HG02938 (cell line): Measurements from ENCODE around the gene DNPH1.

Source experiments
- ATAC-seq: cut with Tn5 transposase; IDR thresholded peaks from one replicate; pipeline ENCODE4 v1.9.1; 2021; ENCODE audit warnings: mild to moderate bottlenecking, moderate library complexity; ENCODE audit not compliant: unreplicated experiment

The DNPH1 gene

DNA sequence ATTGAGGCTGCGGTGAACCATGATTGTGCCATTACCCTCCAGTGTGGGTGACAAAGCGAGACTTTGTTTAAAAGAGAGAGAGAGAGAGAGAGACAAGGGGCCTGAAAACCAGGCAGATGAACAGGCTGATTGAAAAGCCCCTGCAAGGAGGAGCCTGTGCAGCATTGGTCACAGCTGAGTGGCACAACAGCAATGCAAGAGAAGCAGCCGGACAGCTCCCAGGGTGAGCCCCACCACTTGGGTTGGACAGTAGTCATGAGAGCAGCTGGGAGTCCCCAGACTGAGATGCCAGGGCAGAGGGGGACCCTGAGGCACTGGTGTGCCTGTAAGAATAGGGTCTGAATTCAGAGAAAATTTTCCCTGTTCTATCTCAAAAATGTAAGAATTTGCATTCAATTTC lies 10.2 kb downstream of the DNPH1 start:
- ATAC-seq: no peak

DNA sequence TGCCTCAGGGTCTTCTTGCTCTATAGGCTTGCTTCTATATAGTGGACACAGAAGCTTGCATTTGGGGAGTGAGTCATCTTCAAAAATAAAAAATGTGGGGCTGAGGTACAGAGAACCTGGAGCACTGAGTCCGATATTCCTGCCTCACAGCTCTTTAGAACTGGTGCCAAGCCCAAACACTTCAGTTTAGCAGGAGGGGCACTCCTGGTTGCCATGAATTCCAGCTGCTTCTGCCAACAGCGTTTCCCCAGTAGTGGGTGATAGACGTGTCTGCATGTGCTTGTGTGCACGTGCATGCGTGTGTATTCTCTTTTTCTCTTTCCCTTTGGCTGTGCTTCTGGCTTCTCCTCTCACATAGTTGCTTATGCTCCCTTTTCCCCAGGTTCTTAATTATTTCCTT lies 11.9 kb downstream of the DNPH1 start:
- ATAC-seq: no peak

- no peak for ATAC-seq
Measured at GRCh38 chr6:43216200-43216599, 13.1 kb downstream of the DNPH1 start.

DNA sequence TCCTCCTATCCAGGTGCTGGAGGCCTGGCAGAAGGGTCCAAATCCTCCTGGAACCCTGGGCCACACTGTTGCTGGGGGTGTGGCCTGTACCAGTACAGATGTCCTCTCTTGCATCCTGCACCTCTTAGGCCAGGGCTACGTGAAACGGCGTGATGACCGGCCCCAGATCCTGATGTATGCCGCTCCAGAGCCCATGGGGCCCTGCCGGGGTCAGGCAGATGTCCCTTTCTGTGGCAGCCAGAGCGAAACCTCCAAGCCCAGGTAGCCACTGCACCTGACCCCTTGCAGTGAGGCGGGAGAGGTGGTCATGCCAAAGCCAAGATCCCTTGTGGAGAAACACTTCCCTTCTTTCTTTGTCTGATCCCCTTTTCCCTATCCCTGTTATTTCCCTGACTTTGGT lies 14.2 kb downstream of the DNPH1 start:
- no peak for ATAC-seq

GRCh38 chr6:43213431-43213830 lies 15.8 kb downstream of the DNPH1 start:
- no peak for ATAC-seq

DNA sequence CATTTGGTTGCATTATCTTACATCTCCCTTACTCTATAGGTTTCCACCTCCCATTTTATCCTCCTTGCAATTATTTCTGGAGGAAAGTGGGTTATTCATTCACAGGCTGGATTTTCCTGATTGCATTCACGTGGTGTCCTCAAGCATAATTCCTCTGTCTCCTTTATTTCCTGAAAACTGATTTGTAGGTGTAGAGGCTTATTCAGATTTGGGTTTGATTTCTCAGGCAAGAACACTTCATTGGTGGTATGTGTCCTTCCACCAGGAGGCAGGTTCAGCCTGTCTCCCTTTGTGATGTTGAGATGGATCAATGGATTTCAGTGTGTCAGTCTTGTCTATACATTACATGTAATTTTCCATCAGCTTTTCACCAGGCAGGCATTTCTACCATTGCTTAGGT lies 17.3 kb downstream of the DNPH1 start:
- no peak for ATAC-seq

GRCh38 chr6:43207286-43207685 lies 22.0 kb downstream of the DNPH1 start:
- ATAC-seq: no peak

DNA sequence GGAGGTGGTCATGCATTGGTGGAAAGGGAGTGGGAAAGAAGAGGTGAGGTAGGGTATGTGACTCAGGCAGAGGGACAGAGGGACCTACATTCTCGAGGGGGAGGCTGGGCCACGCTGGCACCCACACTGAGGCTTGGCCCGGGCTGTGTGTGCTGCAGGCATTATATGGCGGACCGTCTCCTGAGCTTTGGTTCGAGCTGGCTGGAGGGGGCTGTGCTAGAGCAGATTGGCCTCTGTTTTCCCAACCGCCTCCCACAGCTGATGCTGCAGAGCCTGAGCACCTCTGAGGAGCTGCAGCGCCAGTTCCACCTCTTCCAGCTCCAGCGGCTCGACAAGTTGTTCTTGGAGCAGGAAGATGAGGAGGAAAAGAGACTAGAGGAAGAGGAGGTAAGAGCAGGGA lies 23.4 kb downstream of the DNPH1 start:
- no peak for ATAC-seq

GRCh38 chr6:43204271-43205105 lies 24.8 kb downstream of the DNPH1 start:
- ATAC-seq: no peak

GRCh38 chr6:43203718-43204095 lies 25.6 kb downstream of the DNPH1 start:
- no peak for ATAC-seq

DNA sequence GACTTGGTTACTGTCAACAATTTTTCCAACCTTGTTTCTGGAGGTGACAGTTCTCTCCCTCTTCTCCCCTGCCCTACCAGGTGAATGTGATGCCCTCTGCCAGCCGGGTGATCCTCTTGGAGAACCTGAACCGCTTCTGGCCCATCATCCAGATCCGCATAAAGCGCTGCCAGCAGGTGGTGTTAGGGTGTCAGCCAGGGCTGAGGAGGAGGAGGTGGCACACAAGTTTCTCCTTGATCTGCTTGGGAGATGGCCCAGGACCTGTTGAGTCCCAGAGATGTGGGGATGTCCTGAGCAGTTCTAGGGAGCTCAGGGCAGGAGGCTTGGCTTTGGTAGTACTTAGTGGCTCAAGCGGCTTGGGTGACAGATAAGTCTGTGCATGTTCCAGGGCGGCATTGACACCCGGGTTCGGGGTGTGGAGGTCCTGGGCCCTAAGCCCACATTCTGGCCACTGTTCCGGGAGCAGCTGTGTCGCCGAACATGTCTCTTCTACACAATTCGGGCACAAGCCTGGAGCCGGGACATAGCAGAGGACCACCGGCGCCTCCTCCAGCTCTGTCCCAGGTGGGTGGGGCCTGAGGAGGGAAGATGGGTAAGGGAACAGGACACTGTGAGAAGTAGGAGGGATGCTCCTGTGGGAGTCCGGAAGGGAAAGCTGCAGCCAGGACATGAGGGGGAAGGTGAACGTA lies 26.1 kb downstream of the DNPH1 start:
- no peak for ATAC-seq

GRCh38 chr6:43202451-43202850 lies 26.8 kb downstream of the DNPH1 start:
- no peak for ATAC-seq

- ATAC-seq: no peak
Measured at GRCh38 chr6:43200541-43200940, 28.7 kb downstream of the DNPH1 start.

DNA sequence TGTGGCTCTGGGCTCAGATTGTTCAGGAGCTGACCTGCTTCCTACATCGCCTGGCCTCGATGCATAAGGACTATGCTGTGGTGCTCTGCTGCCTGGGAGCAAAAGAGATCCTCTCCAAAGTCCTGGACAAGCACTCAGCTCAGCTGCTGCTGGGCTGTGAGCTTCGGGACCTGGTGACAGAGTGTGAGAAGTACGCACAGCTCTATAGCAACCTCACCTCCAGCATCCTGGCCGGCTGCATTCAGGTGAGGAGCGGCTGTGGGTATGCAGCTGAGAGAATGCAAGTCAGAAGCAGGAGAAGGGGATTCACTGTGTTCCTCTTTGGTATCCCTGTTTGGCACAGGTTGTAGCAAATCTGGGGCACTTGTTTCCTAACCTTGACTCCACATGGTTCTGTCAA lies 29.4 kb downstream of the DNPH1 start:
- no peak for ATAC-seq

- no peak for ATAC-seq
Measured at GRCh38 chr6:43196337-43196736, 32.9 kb downstream of the DNPH1 start.

- ATAC-seq: no peak
Measured at GRCh38 chr6:43193929-43194328, 35.4 kb downstream of the DNPH1 start.

GRCh38 chr6:43192911-43193310 lies 36.4 kb downstream of the DNPH1 start:
- ATAC-seq: no peak

- no peak for ATAC-seq
Measured at GRCh38 chr6:43189776-43190304, 39.4 kb downstream of the DNPH1 start.

- no peak for ATAC-seq
Measured at GRCh38 chr6:43188426-43188825, 40.9 kb downstream of the DNPH1 start.

DNA sequence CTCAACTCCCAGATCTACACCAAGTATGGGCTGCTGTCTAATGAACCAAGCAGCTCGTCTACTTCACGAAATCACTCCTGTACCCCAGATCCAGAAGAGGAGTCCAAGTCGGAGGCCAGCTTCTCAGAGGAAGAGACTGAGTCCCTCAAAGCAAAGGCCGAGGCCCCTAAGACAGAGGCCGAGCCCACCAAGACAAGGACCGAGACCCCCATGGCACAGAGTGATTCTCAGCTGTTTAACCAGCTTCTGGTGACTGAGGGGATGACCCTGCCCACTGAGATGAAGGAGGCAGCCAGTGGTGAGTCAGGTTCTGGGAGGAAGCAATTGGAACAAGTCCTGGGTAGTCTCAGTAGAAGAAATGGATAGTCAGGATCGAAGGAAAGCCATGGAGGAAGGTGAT lies 41.5 kb downstream of the DNPH1 start:
- no peak for ATAC-seq

DNA sequence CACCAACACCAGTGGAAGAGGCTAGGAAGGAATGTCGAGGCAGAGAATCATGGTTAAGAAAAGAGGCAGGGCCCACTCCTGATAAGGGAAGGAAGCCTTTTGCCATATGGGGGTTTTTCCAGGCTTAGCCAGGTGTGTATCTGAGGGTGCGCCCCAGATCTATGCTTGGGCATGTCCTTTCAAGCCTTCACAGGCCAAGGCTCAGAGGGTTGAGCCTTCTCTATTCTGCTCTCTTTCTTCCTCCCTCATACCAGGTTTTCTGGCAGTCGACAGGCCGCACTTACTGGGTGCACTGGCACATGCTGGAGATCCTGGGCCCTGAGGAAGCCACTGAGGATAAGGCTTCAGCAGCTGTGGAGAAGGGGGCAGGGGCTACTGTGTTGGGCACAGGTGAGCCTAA lies 42.6 kb downstream of the DNPH1 start:
- ATAC-seq: no peak

DNA sequence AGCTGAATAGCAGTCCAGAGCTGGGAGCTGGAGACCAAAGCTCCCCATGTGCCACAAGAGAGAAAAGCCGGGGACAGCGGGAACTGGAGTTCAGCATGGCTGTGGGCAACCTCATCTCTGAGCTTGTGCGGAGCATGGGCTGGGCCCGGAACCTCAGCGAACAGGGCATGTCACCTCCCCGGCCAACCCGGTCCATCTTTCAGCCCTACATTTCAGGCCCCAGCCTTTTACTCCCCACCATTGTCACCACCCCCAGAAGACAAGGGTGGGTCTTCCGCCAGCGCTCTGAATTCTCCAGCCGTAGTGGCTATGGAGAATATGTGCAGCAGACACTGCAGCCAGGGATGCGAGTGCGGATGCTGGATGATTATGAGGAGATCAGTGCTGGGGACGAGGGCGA lies 43.3 kb downstream of the DNPH1 start:
- no peak for ATAC-seq
